Neural cell (in vitro differentiated cells): ENCODE measurements around the gene PDS5B. TPM values are rescaled to one million over a fixed set of nuclear protein-coding genes. Genes with fewer than 3 reads are reported as not detected.

Experiments used
- H2AFZ ChIP-seq: fragments of 200-600, 300-800 bp; sonication (generic), shearing (Covaris generic); 2 replicates; pipeline ENCODE4 v1.6.0; 2014; ENCODE audit warnings: low read depth, mild to moderate bottlenecking, antibody characterized with exemption, low read length, moderate library complexity
- H3F3A ChIP-seq: fragments of 200-600 bp; shearing (Covaris generic); 2 replicates; pipeline ENCODE4 v1.6.1; 2016; ENCODE audit warnings: mild to moderate bottlenecking, moderate library complexity, mixed read lengths, antibody characterized with exemption, low read length; ENCODE audit not compliant: insufficient read depth, poor library complexity, severe bottlenecking
- H3K27ac ChIP-seq: fragments of 200-600, 300-800 bp; sonication (generic), shearing (Covaris generic); 2 replicates; pipeline ENCODE4 v1.5.1; 2014; ENCODE audit warnings: mild to moderate bottlenecking, low read length, moderate library complexity
- H3K27me3 ChIP-seq: fragments of 300-800, 200-600 bp; sonication (generic), shearing (Covaris generic); 2 replicates; pipeline ENCODE4 v1.6.0; 2014; ENCODE audit warnings: mild to moderate bottlenecking, low read depth, low read length, moderate library complexity; ENCODE audit not compliant: insufficient read depth
- H3K36me3 ChIP-seq: fragments of 300-800, 200-600 bp; sonication (generic), shearing (Covaris generic); 2 replicates; pipeline ENCODE4 v1.5.1; 2014; ENCODE audit warnings: mild to moderate bottlenecking, antibody characterized with exemption, low read length, moderate library complexity; ENCODE audit not compliant: insufficient read depth
- H3K4me2 ChIP-seq: fragments of 300-800, 200-600 bp; sonication (generic), shearing (Covaris generic); 2 replicates; pipeline ENCODE4 v1.6.0; 2014; ENCODE audit warnings: mild to moderate bottlenecking, low read length
- H3K4me3 ChIP-seq: fragments of 300-800, 200-600 bp; sonication (generic), shearing (Covaris generic); 2 replicates; pipeline ENCODE4 v1.5.1; 2014; ENCODE audit warnings: mild to moderate bottlenecking, low read length, moderate library complexity
- H3K79me2 ChIP-seq: fragments of 200-600 bp; shearing (Covaris generic); replicated peaks from 2 replicates; pipeline ENCODE4 v1.6.0; 2014; ENCODE audit warnings: mild to moderate bottlenecking, low read length, moderate library complexity; ENCODE audit not compliant: insufficient read depth
- H3K9ac ChIP-seq: fragments of 300-800, 200-600 bp; sonication (generic), shearing (Covaris generic); 2 replicates; pipeline ENCODE4 v1.6.1; 2016; ENCODE audit warnings: mild to moderate bottlenecking, low read length, mixed read lengths
- H3K9me2 ChIP-seq: fragments of 200-600 bp; shearing (Covaris generic); 2 replicates; pipeline ENCODE4 v1.6.1; 2016; ENCODE audit warnings: mild to moderate bottlenecking, low read length, mixed read lengths; ENCODE audit not compliant: insufficient read depth
- H3K9me3 ChIP-seq: fragments of 200-600, 300-800 bp; sonication (generic), shearing (Covaris generic); 2 replicates; pipeline ENCODE4 v1.6.1; 2016; ENCODE audit warnings: mild to moderate bottlenecking, mixed run types, low read length, moderate library complexity, mixed read lengths
- H4K20me1 ChIP-seq: fragments of 200-600 bp; shearing (Covaris generic); 2 replicates; pipeline ENCODE4 v1.6.1; 2016; ENCODE audit warnings: mild to moderate bottlenecking, mixed run types; ENCODE audit not compliant: insufficient read depth
- CTCF ChIP-seq: fragments of 450-650 bp; IDR thresholded peaks from 2 replicates; pipeline ENCODE4 v1.5.1; 2014; ENCODE audit warnings: antibody characterized with exemption, mild to moderate bottlenecking, moderate library complexity; ENCODE audit not compliant: poor library complexity, severe bottlenecking
- EP300 ChIP-seq: fragments of 450-650 bp; conservative IDR thresholded peaks from 2 replicates; pipeline ENCODE4 v1.6.1; 2014; ENCODE audit warnings: antibody characterized with exemption, mild to moderate bottlenecking, moderate library complexity; ENCODE audit not compliant: poor library complexity, severe bottlenecking
- EZH2 ChIP-seq: fragments of 200-600, 300-800 bp; shearing (Covaris generic), sonication (generic); IDR thresholded peaks from 2 replicates; pipeline ENCODE4 v1.6.1; 2014; ENCODE audit warnings: antibody characterized with exemption, low read length, borderline replicate concordance, mild to moderate bottlenecking; ENCODE audit not compliant: insufficient read depth, poor library complexity, severe bottlenecking
- MXI1 ChIP-seq: fragments of 450-650 bp; conservative IDR thresholded peaks from 2 replicates; pipeline ENCODE4 v1.6.1; 2014; ENCODE audit warnings: antibody characterized with exemption, mild to moderate bottlenecking; ENCODE audit not compliant: poor library complexity, severe bottlenecking
- POLR2AphosphoS5 ChIP-seq: IDR thresholded peaks from 2 replicates; pipeline ENCODE4 v1.6.1; 2012
- RAD21 ChIP-seq: fragments of 450-650 bp; conservative IDR thresholded peaks from 2 replicates; pipeline ENCODE4 v1.6.1; 2014; ENCODE audit warnings: antibody characterized with exemption, mild to moderate bottlenecking, moderate library complexity
- SMC3 ChIP-seq: fragments of 450-650 bp; conservative IDR thresholded peaks from 2 replicates; pipeline ENCODE4 v1.6.1; 2014; ENCODE audit warnings: antibody characterized with exemption, mild to moderate bottlenecking, moderate library complexity; ENCODE audit not compliant: poor library complexity
- TAF1 ChIP-seq: IDR thresholded peaks from 2 replicates; pipeline ENCODE4 v1.6.1; 2012; ENCODE audit warnings: low read depth
- polyA plus RNA-seq: library from polyadenylated mRNA; depleted of rRNA; stranded (reverse); fragments of >200 nt; gene quantifications from 2 replicates; pipeline ENCODE4 v1.2.3, GENCODE V29; 2014
- TF ChIP-seq, protein P1 (sequence below): IDR thresholded peaks from 2 replicates; pipeline ENCODE4 v1.6.1; 2012; ENCODE audit warnings: borderline replicate concordance

Gene PDS5B
- polyA plus RNA-seq, 1 donor from 2014 or later = 27.6 TPM

DNA sequence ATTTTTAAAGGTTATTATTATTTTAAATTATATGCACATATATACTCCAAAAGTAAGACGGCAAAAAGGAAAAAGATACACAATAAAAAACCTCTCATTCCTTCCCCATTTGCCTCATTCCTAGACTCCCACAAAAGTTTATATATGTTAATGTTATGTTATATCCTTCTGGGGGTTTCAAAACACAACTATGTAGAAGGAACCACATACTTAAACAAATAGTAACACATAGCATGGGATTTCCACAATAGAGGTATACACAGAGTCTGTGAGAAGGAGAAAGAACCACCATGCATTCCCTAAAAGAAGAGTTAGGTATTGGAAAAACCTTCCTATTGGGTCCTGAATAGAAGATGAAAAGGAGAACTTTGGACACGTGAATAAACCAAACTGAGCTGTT lies 9.1 kb downstream of the PDS5B start (continued):
- TF ChIP-seq EZH2 = no peak
- TF ChIP-seq SMC3 = no peak
- no peak for TF ChIP-seq TAF1
- TF ChIP-seq POLR2AphosphoS5 = no peak

DNA sequence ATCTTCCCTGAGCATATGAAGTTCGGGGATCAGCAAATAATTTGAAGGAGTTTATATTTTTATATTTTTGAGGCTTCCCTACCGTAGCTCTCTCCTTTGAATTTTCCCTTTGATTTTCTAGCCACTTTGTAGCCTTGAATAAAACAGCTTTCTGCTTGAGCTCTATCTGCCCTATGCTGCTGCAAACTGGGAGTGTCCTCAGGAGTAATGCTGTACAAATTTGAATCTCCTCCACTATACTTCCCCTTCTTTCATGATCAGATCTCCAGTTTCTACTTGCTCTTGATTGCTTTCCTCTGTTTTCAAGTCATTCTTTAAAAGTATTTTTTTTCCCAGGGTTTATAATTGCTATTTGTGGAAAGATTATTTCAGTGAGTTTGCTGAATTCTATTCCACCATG lies 14.6 kb downstream of the PDS5B start:
- Histone ChIP-seq H3K36me3 (no peaks in the 10 kb centered on the region), H4K20me1 (no peaks in the 10 kb centered on the region), H3K9me2 (no peaks in the 10 kb centered on the region), H3K9me3 (no peaks in the 10 kb centered on the region), H3K79me2 (peaks cover 56% of the 10 kb centered on the region), H3K9ac (no peak overlapping the region), H3K4me3 (no peak overlapping the region), H3K27ac (no peak overlapping the region), H2AFZ (no peak overlapping the region), H3K4me2 (no peak overlapping the region), H3F3A (no peaks in the 10 kb centered on the region), H3K27me3 (no peaks in the 10 kb centered on the region)
- TF ChIP-seq EZH2 (no peak), RAD21 (no peak), TAF1 (no peak), SMC3 (no peak)

DNA sequence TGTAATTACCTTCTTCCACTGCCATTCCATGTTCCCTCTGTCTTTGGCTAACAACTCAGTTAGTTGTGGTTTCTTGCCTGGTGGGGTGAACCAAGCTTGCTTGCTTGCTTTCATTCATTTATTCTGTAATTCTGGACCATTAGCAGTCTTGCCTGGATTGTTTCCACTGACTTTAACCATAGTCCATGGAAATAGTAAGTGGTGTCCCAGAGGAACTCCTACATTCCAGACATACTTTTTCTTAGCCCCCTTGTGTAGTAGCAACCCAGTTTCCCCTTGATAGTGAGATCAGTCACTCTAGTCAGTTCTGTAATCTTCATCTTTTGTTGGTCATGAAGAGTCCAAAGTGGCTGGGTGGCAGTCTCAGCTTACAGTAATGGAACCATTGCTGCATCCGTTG lies 23.2 kb downstream of the PDS5B start:
- no peaks in the 10 kb centered on the region for H3K9me2 ChIP-seq
- H3K4me2 ChIP-seq = no peak overlapping the region
- H4K20me1 ChIP-seq = no peaks in the 10 kb centered on the region

More for the DNA sequence above, 23.2 kb downstream of the PDS5B start:
- Histone ChIP-seq H3K4me3 (no peak overlapping the region), H3K79me2 (peaks cover 68% of the 10 kb centered on the region), H3K9ac (no peak overlapping the region), H3F3A (no peaks in the 10 kb centered on the region), H2AFZ (no peak overlapping the region), H3K27ac (no peak overlapping the region), H3K27me3 (no peaks in the 10 kb centered on the region), H3K9me3 (no peaks in the 10 kb centered on the region), H3K36me3 (no peaks in the 10 kb centered on the region)
- no peak for TF ChIP-seq EP300
- no peak for TF ChIP-seq TAF1
- no peak for TF ChIP-seq CTCF
- no peak for TF ChIP-seq EZH2
- no peak for TF ChIP-seq RAD21
- TF ChIP-seq MXI1 = no peak
- TF ChIP-seq, protein P1, sequence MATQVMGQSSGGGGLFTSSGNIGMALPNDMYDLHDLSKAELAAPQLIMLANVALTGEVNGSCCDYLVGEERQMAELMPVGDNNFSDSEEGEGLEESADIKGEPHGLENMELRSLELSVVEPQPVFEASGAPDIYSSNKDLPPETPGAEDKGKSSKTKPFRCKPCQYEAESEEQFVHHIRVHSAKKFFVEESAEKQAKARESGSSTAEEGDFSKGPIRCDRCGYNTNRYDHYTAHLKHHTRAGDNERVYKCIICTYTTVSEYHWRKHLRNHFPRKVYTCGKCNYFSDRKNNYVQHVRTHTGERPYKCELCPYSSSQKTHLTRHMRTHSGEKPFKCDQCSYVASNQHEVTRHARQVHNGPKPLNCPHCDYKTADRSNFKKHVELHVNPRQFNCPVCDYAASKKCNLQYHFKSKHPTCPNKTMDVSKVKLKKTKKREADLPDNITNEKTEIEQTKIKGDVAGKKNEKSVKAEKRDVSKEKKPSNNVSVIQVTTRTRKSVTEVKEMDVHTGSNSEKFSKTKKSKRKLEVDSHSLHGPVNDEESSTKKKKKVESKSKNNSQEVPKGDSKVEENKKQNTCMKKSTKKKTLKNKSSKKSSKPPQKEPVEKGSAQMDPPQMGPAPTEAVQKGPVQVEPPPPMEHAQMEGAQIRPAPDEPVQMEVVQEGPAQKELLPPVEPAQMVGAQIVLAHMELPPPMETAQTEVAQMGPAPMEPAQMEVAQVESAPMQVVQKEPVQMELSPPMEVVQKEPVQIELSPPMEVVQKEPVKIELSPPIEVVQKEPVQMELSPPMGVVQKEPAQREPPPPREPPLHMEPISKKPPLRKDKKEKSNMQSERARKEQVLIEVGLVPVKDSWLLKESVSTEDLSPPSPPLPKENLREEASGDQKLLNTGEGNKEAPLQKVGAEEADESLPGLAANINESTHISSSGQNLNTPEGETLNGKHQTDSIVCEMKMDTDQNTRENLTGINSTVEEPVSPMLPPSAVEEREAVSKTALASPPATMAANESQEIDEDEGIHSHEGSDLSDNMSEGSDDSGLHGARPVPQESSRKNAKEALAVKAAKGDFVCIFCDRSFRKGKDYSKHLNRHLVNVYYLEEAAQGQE = no peak
- no peak for TF ChIP-seq POLR2AphosphoS5
- no peak for TF ChIP-seq SMC3
